Hepatocyte (in vitro differentiated cells): ENCODE measurements around the gene ATP1A4. TPM values are rescaled to one million over a fixed set of nuclear protein-coding genes. Genes with fewer than 3 reads are reported as not detected.

ENCODE experiments used
- DNase-seq: peaks from one replicate; pipeline ENCODE4 v3.0.0-alpha.2; 2016; ENCODE audit warnings: low spot score
- H2AFZ ChIP-seq: fragments of 200-600 bp; sonication (generic); 2 replicates; pipeline ENCODE4 v1.6.0; 2016; ENCODE audit warnings: antibody characterized with exemption, mild to moderate bottlenecking
- H3K27ac ChIP-seq: fragments of 200-600 bp; sonication (generic); 2 replicates; pipeline ENCODE4 v1.5.1; 2016; ENCODE audit warnings: mild to moderate bottlenecking
- H3K27me3 ChIP-seq: fragments of 200-600 bp; sonication (generic); 2 replicates; pipeline ENCODE4 v1.6.1; 2016
- H3K36me3 ChIP-seq: fragments of 200-600 bp; sonication (generic); replicated peaks from 2 replicates; pipeline ENCODE4 v1.5.1; 2016; ENCODE audit warnings: low read depth; ENCODE audit not compliant: insufficient read depth
- H3K4me1 ChIP-seq: fragments of 200-600 bp; sonication (generic); 2 replicates; pipeline ENCODE4 v1.5.1; 2016; ENCODE audit warnings: mild to moderate bottlenecking, moderate library complexity; ENCODE audit not compliant: insufficient read depth
- H3K4me2 ChIP-seq: fragments of 200-600 bp; sonication (generic); 2 replicates; pipeline ENCODE4 v1.6.0; 2016
- H3K4me3 ChIP-seq: fragments of 200-600 bp; sonication (generic); 2 replicates; pipeline ENCODE4 v1.5.1; 2016; ENCODE audit warnings: mild to moderate bottlenecking
- H3K79me2 ChIP-seq: fragments of 200-600 bp; sonication (generic); 2 replicates; pipeline ENCODE4 v1.6.0; 2017; ENCODE audit warnings: mild to moderate bottlenecking
- H3K9me2 ChIP-seq: fragments of 200-600 bp; sonication (generic); replicated peaks from 2 replicates; pipeline ENCODE4 v1.6.0; 2017; ENCODE audit warnings: mild to moderate bottlenecking; ENCODE audit not compliant: insufficient read depth
- H3K9me3 ChIP-seq: fragments of 200-600 bp; sonication (generic); 2 replicates; pipeline ENCODE4 v1.5.1; 2016; ENCODE audit warnings: low read depth, mild to moderate bottlenecking
- H4K20me1 ChIP-seq: fragments of 200-600 bp; sonication (generic); 2 replicates; pipeline ENCODE4 v1.6.0; 2016; ENCODE audit warnings: mild to moderate bottlenecking; ENCODE audit not compliant: insufficient read depth, poor library complexity, severe bottlenecking
- CTCF ChIP-seq: fragments of 200-600 bp; sonication (generic); IDR thresholded peaks from 2 replicates; pipeline ENCODE4 v1.5.1; 2016; ENCODE audit warnings: antibody characterized with exemption, mild to moderate bottlenecking; ENCODE audit not compliant: poor library complexity
- EZH2 ChIP-seq: fragments of 200-600 bp; sonication (generic); IDR thresholded peaks from 2 replicates; pipeline ENCODE4 v1.6.1; 2016; ENCODE audit warnings: antibody characterized with exemption, mild to moderate bottlenecking, borderline replicate concordance
- EZH2phosphoT487 ChIP-seq: fragments of 200-600 bp; sonication (generic); IDR thresholded peaks from one replicate; pipeline ENCODE4 v1.6.1; 2018; ENCODE audit warnings: antibody characterized with exemption, mild to moderate bottlenecking, low read depth, moderate library complexity; ENCODE audit not compliant: unreplicated experiment, severe bottlenecking
- WGBS: methylation state at CpG from one replicate; pipeline ENCODE4 v1.1.6; 2016; ENCODE audit warnings: low lambda C conversion rate; ENCODE audit errors: missing lambda C conversion rate; 5-methylcytosine and 5-hydroxymethylcytosine counted together
- polyA plus RNA-seq: library from polyadenylated mRNA; unstranded; fragments of >200 nt; fragmentation: Nextera tagmentation; extraction: Ambion mirVana; gene quantifications from 2 replicates; pipeline ENCODE4 v1.2.1, GENCODE V29; 2016
- total RNA-seq: library from RNA; depleted of rRNA; stranded (reverse); fragments of >200 nt; gene quantifications from 2 replicates; pipeline ENCODE4 v1.2.3, GENCODE V29; 2014

ATP1A4 gene
- total and polyA plus RNA-seq, 2 experiments from 2014 or later: 0.45 to 4.4 TPM

GRCh38 chr1:160197231-160197630 is 45.8 kb downstream of the ATP1A4 start:
- no peaks in the 10 kb centered on the region for H3K9me2 ChIP-seq
- WGBS: 94% methylated on average over 4 of the region's 4 CpGs
- H2AFZ ChIP-seq: no peak overlapping the region
- H3K27me3 ChIP-seq: no peaks in the 10 kb centered on the region
- no peak overlapping the region for H3K27ac ChIP-seq
- H3K4me1 ChIP-seq: peaks cover 4% of the 10 kb centered on the region
- TF ChIP-seq EZH2: no peak
- no peak for TF ChIP-seq CTCF
- no peak for TF ChIP-seq EZH2phosphoT487
- H3K4me3 ChIP-seq: no peak overlapping the region
- H3K36me3 ChIP-seq: no peaks in the 10 kb centered on the region
- no peaks in the 10 kb centered on the region for H4K20me1 ChIP-seq
- no peaks in the 10 kb centered on the region for H3K9me3 ChIP-seq
- H3K79me2 ChIP-seq: no peaks in the 10 kb centered on the region
- no peak overlapping the region for H3K4me2 ChIP-seq
- DNase-seq: no peak

- no peaks in the 10 kb centered on the region for H3K9me3 ChIP-seq
- no peak overlapping the region for H3K4me3 ChIP-seq
- H3K4me1 ChIP-seq: peaks cover 4% of the 10 kb centered on the region
- H3K79me2 ChIP-seq: no peaks in the 10 kb centered on the region
- no peak overlapping the region for H3K27ac ChIP-seq
- H2AFZ ChIP-seq: no peak overlapping the region
- no peaks in the 10 kb centered on the region for H4K20me1 ChIP-seq
- no peak overlapping the region for H3K4me2 ChIP-seq
- 97% methylated on average over 4 of the region's 4 CpGs for WGBS
- H3K9me2 ChIP-seq: no peaks in the 10 kb centered on the region
- no peaks in the 10 kb centered on the region for H3K36me3 ChIP-seq
- no peaks in the 10 kb centered on the region for H3K27me3 ChIP-seq
- no peak for TF ChIP-seq EZH2
- TF ChIP-seq EZH2phosphoT487: no peak
- TF ChIP-seq CTCF: no peak
- DNase-seq: no peak
Measured at GRCh38 chr1:160200786-160201185, 49.4 kb downstream of the ATP1A4 start.

DNA sequence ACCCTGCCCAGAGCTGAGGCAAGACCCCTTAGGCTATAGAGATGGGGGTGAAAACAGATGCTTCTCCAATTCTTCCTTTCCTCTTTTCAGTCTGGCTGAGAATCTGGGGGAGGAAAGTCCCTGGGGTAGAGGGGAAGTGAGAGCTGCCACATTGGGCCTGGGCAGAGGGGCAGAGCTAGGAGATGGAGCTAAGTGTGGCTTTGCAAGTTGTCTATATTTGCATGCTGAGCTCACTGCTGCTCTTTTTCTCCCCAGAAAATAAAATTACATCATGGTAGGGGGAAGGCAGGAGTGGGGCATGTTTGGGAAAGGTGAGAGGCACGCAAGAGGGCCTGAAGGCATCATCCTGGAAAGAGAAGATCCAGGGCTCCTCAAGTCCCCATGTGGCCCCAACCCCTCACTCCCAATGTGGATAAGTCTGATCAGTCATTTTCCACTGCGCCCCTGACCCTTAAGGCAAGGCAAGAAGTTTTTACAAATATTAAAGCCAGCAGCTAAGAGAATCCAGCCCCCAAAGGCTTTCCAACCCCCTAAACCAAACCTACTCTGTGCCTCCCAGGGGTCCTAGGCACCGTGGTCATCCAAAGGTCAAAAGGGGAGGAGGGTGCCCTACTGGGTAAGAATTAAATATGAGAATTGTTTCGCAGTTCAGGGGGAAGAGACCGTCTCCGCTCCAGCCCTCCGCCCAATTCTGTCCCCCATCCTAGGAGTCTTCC is 53.3 kb downstream of the ATP1A4 start:
- Histone ChIP-seq H3K9me3 (no peaks in the 10 kb centered on the region), H3K27ac (peak overlapping the region; percentile 59), H3K9me2 (no peaks in the 10 kb centered on the region), H3K27me3 (no peaks in the 10 kb centered on the region), H3K79me2 (peaks cover 9% of the 10 kb centered on the region), H3K36me3 (no peaks in the 10 kb centered on the region), H3K4me3 (peak overlapping the region; percentile 97), H2AFZ (peak overlapping the region; percentile 86), H4K20me1 (peaks cover 2% of the 10 kb centered on the region), H3K4me1 (peaks cover 18% of the 10 kb centered on the region), H3K4me2 (peak overlapping the region; percentile 94)
- TF ChIP-seq EZH2: no peak
- no peak for TF ChIP-seq EZH2phosphoT487
- no peak for TF ChIP-seq CTCF
- DNase-seq: no peak
- WGBS: 34% methylated on average over 4 of the region's 7 CpGs
